Type B pancreatic cell (in vitro differentiated cells): ENCODE measurements around the gene PON1. TPM values are rescaled to one million over a fixed set of nuclear protein-coding genes. Genes with fewer than 3 reads are reported as not detected.

Experiments
- DNase-seq: peaks from one replicate; pipeline ENCODE4 v3.0.0; 2021; ENCODE audit warnings: mixed read lengths; ENCODE audit not compliant: unreplicated experiment; ENCODE audit errors: extremely low spot score
- H3K27ac Mint-ChIP-seq: 2 replicates; pipeline ENCODE4 v1.8.0; 2021; ENCODE audit warnings: mild to moderate bottlenecking, mixed read lengths
- H3K27me3 Mint-ChIP-seq: 2 replicates; pipeline ENCODE4 v1.8.0; 2021; ENCODE audit warnings: mixed read lengths
- H3K36me3 Mint-ChIP-seq: 2 replicates; pipeline ENCODE4 v1.8.0; 2021; ENCODE audit warnings: mixed read lengths
- H3K4me1 Mint-ChIP-seq: one replicate; pipeline ENCODE4 v1.8.0; 2021; ENCODE audit warnings: mixed read lengths; ENCODE audit not compliant: unreplicated experiment
- H3K4me3 Mint-ChIP-seq: 2 replicates; pipeline ENCODE4 v1.8.0; 2021; ENCODE audit warnings: mild to moderate bottlenecking, mixed read lengths
- H3K9me3 Mint-ChIP-seq: 2 replicates; pipeline ENCODE4 v1.8.0; 2021; ENCODE audit warnings: mixed read lengths
- CTCF ChIP-seq: fragments of 200-600 bp; sonication (generic); conservative IDR thresholded peaks from 2 replicates; pipeline ENCODE4 v1.5.0; 2021; ENCODE audit warnings: antibody characterized with exemption, mild to moderate bottlenecking
- long read RNA-seq: library from polyadenylated mRNA; unstranded; transcript quantifications from one replicate; pipeline ENCODE4 v2.0.0, GENCODE V29; 2020
- total RNA-seq: library from RNA; stranded (reverse); gene quantifications from 2 replicates; pipeline ENCODE4 v1.2.1, GENCODE V29; 2021; ENCODE audit warnings: low replicate concordance

PON1 gene
- total RNA-seq: 0.99 and 3.0 TPM in 2 replicates
- long read RNA-seq, transcript PON1-201 (9 exons, 2,568 nt): major isoform, 5 of 9 reads
- long read RNA-seq, partial matches to known transcripts: 4 of 9 reads
- long read RNA-seq, other reads (novel, unspliced or antisense): 0 of 9 reads

- no peak for TF ChIP-seq CTCF
- H3K36me3 Mint-ChIP-seq: no peaks in the 10 kb centered on the region
- DNase-seq: no peak
- no peak within 1 kb of the TSS for H3K4me3 Mint-ChIP-seq
- H3K4me1 Mint-ChIP-seq: no peaks in the 10 kb centered on the region
- H3K27ac Mint-ChIP-seq: no peak within 1 kb of the TSS
- H3K27me3 Mint-ChIP-seq: peaks cover 24% of the 10 kb centered on the region
- H3K9me3 Mint-ChIP-seq: peaks cover 8% of the 10 kb centered on the region
These were observed at the start of gene PON1 for GRCh38 chr7:95324431-95324830. Gene PON1, minus strand, starts transcription at chr7:95324532. Its CDS starts 57 bp downstream, at chr7:95324475.

DNA sequence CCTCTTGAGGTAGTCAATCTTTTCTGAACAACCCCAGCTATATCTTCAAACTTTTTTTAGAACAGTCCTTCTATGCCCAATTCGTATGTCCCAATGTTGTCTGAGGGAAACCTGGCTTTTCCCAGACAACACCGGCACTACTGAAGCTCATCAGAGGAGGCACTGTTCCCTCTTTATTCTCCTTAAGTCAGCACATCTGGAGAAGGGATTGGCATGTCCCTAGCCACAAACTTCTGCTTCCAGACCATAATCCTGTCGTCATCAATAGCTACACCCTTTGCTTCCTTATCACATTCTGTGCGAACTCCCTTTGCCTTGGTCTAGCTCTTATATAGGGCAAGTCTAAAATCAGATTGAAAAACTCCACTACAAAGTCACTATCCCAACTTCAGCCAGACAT is 49.0 kb upstream of the PON1 start:
- Mint-ChIP-seq H3K9me3 (peaks cover 5% of the 10 kb centered on the region), H3K4me3 (no peak overlapping the region), H3K36me3 (no peaks in the 10 kb centered on the region), H3K4me1 (no peaks in the 10 kb centered on the region), H3K27me3 (no peaks in the 10 kb centered on the region), H3K27ac (no peak overlapping the region)
- DNase-seq: no peak
- no peak for TF ChIP-seq CTCF

DNA sequence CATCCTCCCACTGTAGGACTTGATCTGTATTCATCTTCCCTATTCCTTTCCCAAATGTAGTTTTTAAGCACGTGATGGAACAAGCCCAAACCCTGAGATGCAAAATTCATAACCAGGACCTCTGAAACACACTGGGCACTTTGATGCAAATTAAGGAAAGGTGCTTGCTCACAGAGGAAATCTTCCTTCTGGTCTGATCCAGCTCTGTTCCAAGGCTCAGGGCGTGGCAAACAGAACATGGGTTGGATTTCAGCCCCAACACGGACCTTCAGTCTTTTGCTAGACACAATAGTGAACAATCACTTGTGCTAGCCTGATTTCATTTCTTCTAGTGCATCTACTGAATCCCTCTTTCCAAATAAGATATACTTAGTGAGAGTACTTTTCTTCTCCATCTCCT is 43.9 kb upstream of the PON1 start:
- Mint-ChIP-seq H3K9me3 (no peaks in the 10 kb centered on the region), H3K4me1 (no peaks in the 10 kb centered on the region), H3K36me3 (no peaks in the 10 kb centered on the region), H3K27me3 (no peaks in the 10 kb centered on the region), H3K27ac (no peak overlapping the region), H3K4me3 (no peak overlapping the region)
- no peak for TF ChIP-seq CTCF
- no peak for DNase-seq

GRCh38 chr7:95367606-95368005 is 43.3 kb upstream of the PON1 start:
- Mint-ChIP-seq H3K27ac (no peak overlapping the region), H3K9me3 (no peaks in the 10 kb centered on the region), H3K4me3 (no peak overlapping the region), H3K27me3 (no peaks in the 10 kb centered on the region), H3K4me1 (no peaks in the 10 kb centered on the region), H3K36me3 (no peaks in the 10 kb centered on the region)
- TF ChIP-seq CTCF: no peak
- DNase-seq: no peak

DNA sequence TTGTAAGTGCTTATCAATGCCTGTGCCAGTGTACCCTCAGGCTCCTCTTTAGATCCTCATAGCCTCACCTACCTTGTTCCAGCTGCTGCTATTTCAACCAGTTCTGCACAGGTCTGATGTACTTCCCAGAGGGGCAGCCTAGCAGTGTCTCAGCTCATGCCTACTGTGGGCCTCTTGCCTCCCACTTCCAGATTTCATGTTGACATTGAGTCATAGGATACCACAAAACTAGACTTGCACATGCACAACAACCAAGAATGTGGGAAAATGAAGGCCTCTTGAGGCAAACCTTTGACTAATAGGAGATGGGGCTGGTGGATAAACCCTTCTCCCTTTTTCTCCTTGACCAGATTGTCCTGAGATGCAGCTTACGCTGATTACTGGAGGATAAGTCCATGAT is 40.8 kb upstream of the PON1 start:
- no peak for DNase-seq
- H3K27ac Mint-ChIP-seq: no peak overlapping the region
- no peaks in the 10 kb centered on the region for H3K27me3 Mint-ChIP-seq
- H3K9me3 Mint-ChIP-seq: no peaks in the 10 kb centered on the region
- no peak overlapping the region for H3K4me3 Mint-ChIP-seq
- no peaks in the 10 kb centered on the region for H3K36me3 Mint-ChIP-seq
- no peak for TF ChIP-seq CTCF
- no peaks in the 10 kb centered on the region for H3K4me1 Mint-ChIP-seq

DNA sequence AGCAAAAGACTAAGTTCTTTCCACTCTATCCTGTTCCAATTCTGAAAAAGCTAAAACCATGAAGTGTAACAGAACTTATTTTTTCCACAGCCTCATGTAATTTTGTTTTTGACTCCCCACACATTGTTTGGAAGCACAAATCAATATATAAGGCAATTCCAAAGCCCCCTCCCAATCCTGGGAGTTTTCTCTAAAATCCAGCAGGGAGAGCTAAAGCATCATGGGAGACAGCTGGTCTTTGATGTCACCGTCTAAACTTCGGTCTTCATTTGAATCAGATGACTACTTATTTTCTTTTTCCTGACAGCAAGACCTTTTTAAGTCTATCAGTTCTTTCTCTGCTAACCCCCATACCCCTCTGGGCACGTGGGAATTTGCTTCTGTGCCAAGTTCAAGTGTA is 33.3 kb upstream of the PON1 start:
- Mint-ChIP-seq H3K9me3 (no peaks in the 10 kb centered on the region), H3K27ac (no peak overlapping the region), H3K36me3 (no peaks in the 10 kb centered on the region), H3K4me1 (no peaks in the 10 kb centered on the region), H3K4me3 (no peak overlapping the region), H3K27me3 (no peaks in the 10 kb centered on the region)
- DNase-seq: no peak
- TF ChIP-seq CTCF: no peak
